Ectodermal cell (in vitro differentiated cells): ENCODE results near the gene ATP8A1.

Experiments used
- H3K27ac ChIP-seq: 2 replicates; pipeline ENCODE4 v1.7.0; 2013; ENCODE audit warnings: mild to moderate bottlenecking, low read depth, low read length; ENCODE audit not compliant: insufficient read depth, poor library complexity, severe bottlenecking
- H3K27me3 ChIP-seq: 2 replicates; pipeline ENCODE4 v1.7.0; 2013; ENCODE audit warnings: mild to moderate bottlenecking, low read length; ENCODE audit not compliant: insufficient read depth, control insufficient read depth, poor library complexity, severe bottlenecking
- H3K36me3 ChIP-seq: one replicate; pipeline ENCODE4 v1.7.0; 2013; ENCODE audit warnings: low read length; ENCODE audit not compliant: control insufficient read depth, insufficient read depth
- H3K4me1 ChIP-seq: one replicate; pipeline ENCODE4 v1.7.0; 2013; ENCODE audit warnings: low read length; ENCODE audit not compliant: control insufficient read depth, insufficient read depth
- H3K4me3 ChIP-seq: 2 replicates; pipeline ENCODE4 v1.7.0; 2013; ENCODE audit warnings: low read depth, low read length, control low read depth; ENCODE audit not compliant: insufficient read depth
- H3K9me3 ChIP-seq: 2 replicates; pipeline ENCODE4 v1.7.0; 2013; ENCODE audit warnings: mild to moderate bottlenecking, low read length, moderate library complexity; ENCODE audit not compliant: control insufficient read depth
- WGBS, 2 experiments: methylation state at CpG; one replicate each; pipeline ENCODE4 v1.1.7; 2013; ENCODE audit warnings: missing lambda C conversion rate in 2 of 2; 5-methylcytosine and 5-hydroxymethylcytosine counted together

ATP8A1 gene

DNA sequence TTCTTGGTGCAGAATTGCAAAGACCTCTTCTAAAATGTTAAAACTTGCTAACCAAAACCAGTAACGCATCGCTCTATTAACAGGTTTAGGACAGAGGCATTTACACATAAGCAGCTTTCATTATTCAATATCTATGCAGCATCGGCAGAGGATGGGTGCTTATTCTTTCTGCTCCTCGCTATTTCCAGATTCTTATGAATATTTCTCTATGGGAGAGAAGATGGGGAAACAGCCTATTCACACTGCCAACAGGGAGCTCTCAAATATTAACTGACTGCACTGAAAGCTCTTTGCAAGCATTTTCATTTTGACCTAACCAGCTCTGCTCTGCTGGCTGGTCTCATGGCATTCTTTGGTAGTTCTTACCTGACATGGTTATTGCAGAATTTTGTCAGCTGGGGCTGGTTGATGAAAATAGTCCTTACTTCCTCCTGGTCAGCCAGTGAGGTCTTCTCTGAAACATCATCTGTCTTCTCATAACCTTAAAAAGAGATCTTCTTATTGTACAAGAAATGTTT, 30.2 kb downstream of the ATP8A1 start:
- Histone ChIP-seq H3K4me3 (no peak overlapping the region), H3K27ac (no peak overlapping the region), H3K4me1 (no peaks in the 10 kb centered on the region), H3K36me3 (no peaks in the 10 kb centered on the region), H3K9me3 (no peaks in the 10 kb centered on the region), H3K27me3 (no peaks in the 10 kb centered on the region)
- WGBS, 2 experiments, result 77 to 82% methylated on average over 3 to 4 of the region's 4 CpGs

GRCh38 chr4:42625329-42625728, 31.6 kb downstream of the ATP8A1 start:
- no peaks in the 10 kb centered on the region for H3K9me3 ChIP-seq
- H3K27ac ChIP-seq, result no peak overlapping the region
- H3K27me3 ChIP-seq, result no peaks in the 10 kb centered on the region
- H3K36me3 ChIP-seq, result no peaks in the 10 kb centered on the region
- H3K4me3 ChIP-seq, result no peak overlapping the region
- 89 to 94% methylated on average over 3 to 4 of the region's 4 CpGs for WGBS, 2 experiments
- no peaks in the 10 kb centered on the region for H3K4me1 ChIP-seq

DNA sequence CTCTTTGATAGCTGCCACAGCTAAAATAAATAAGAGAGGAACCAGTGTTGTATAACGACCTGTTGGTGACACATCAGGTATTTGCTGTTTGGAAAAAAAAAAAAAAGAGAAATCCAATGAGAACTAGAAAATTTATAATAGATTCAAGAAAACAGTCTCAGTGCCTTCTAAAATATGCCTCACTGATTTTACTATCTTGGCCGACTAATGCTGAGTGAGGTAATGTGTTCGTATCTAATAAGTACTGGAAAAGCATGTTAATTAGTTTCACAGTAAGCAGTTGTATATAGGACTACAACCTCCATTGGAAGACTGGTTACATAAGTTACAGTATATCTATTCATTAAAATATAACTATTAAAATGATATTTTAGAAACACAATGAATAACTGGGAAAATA, 32.4 kb downstream of the ATP8A1 start:
- WGBS, 2 experiments, result 100% methylated on average over 2 of the region's 3 CpGs
- Histone ChIP-seq H3K9me3 (no peaks in the 10 kb centered on the region), H3K36me3 (no peaks in the 10 kb centered on the region), H3K4me1 (no peaks in the 10 kb centered on the region), H3K27ac (no peak overlapping the region), H3K27me3 (no peaks in the 10 kb centered on the region), H3K4me3 (no peak overlapping the region)

DNA sequence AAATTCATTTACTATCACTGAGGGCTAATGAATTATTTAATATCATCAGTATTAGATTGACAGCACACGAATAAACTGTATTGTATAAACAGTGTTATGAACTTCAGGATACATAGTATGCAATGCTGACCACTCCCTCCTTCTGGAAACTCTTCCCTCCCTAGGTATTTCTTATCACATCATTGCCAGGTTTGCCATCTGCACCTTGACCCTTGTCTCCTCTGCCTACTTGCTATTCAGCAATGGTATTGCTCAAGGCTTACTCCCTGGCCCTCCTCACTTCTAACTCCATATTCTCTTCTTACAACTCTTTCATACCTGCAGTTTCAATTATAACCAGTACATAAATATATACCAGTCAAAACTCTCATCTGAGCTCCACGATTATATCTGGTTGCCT, 38.9 kb downstream of the ATP8A1 start:
- no peaks in the 10 kb centered on the region for H3K27me3 ChIP-seq
- no peaks in the 10 kb centered on the region for H3K36me3 ChIP-seq
- H3K27ac ChIP-seq, result no peak overlapping the region
- WGBS, 2 experiments, result 97 to 98% methylated on average over 1 to 2 of the region's 2 CpGs
- H3K9me3 ChIP-seq, result no peaks in the 10 kb centered on the region
- no peaks in the 10 kb centered on the region for H3K4me1 ChIP-seq
- no peak overlapping the region for H3K4me3 ChIP-seq

DNA sequence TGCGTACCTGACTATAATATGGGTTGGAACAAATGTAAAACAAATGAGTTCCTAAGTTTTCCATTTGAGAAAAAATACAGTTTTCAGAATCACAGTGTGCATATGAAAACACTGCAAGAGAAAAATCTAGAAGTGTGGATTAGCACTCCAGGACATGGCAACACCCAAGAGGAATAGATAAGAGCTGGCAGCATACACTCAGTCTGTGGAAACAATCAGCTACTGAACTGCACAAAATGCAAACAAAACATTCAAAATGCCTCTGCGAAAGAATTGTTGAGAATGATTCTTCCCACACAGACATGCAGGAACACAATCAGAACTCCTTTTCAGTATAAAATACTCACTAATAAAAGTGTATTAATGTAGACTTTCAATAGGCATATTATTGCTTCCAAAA, 39.9 kb downstream of the ATP8A1 start:
- 94 to 95% methylated on average over 2 of the region's 2 CpGs for WGBS, 2 experiments
- Histone ChIP-seq H3K27ac (no peak overlapping the region), H3K9me3 (no peaks in the 10 kb centered on the region), H3K4me3 (no peak overlapping the region), H3K27me3 (no peaks in the 10 kb centered on the region), H3K36me3 (no peaks in the 10 kb centered on the region), H3K4me1 (no peaks in the 10 kb centered on the region)

GRCh38 chr4:42616572-42616971, 40.3 kb downstream of the ATP8A1 start:
- Histone ChIP-seq H3K4me1 (no peaks in the 10 kb centered on the region), H3K27ac (no peak overlapping the region)
- WGBS, 2 experiments, result 93 to 94% methylated on average over 6 of the region's 6 CpGs

DNA sequence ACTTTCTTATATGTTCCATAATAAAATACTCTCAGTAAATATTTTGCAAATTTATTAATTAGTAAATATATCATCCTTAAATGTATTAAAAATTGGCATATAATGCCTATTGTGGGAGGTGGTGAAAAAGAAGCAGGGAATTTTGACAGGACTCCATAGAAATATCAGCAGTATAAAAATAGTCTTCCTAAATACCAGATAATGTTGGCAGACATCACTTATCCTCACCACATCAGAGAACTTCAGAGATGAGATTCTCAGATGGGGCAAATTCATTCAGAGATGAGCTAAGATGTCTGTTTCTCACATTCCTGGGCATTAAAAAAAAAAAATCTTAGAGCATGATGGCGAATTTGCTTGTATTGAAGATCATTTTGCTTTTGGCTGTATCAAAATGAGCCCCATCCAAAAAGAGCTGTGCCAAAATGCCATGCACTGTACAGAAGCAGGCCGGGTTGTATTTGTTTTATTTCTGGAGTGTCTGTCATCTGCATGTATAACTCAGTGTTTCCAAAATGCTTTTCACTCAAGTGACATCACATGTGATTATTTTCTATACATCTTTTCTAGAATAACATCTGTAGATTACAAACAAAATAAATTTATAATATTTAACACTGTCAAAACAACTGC, 41.7 kb downstream of the ATP8A1 start:
- Histone ChIP-seq H3K27me3 (no peaks in the 10 kb centered on the region), H3K9me3 (no peaks in the 10 kb centered on the region), H3K27ac (no peak overlapping the region), H3K36me3 (no peaks in the 10 kb centered on the region), H3K4me1 (no peaks in the 10 kb centered on the region), H3K4me3 (no peak overlapping the region)
- WGBS, 2 experiments, result 90 to 94% methylated on average over 2 of the region's 2 CpGs

More at GRCh38 chr4:42616572-42616971, 40.3 kb downstream of the ATP8A1 start:
- Histone ChIP-seq H3K9me3 (no peaks in the 10 kb centered on the region), H3K27me3 (no peaks in the 10 kb centered on the region), H3K4me3 (no peak overlapping the region), H3K36me3 (no peaks in the 10 kb centered on the region)

DNA sequence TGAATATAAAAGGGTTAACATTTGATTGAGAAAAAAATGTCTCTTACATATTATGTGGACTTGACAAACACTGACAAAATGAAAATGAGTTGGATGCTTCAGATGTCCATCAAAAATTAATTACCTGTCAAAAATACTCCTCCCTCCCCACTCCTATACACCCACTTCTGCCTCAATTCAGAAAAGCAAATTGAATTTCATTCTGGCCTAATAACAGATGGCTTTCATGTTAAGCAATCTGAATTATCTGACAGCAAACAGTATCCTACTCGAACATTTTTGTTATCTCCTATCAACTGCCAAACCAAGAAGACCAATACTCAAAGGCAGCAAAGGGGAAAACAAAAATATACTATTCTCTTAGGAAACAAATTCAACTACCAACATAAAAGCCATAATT, 44.0 kb downstream of the ATP8A1 start:
- H3K27me3 ChIP-seq, result no peaks in the 10 kb centered on the region
- H3K4me3 ChIP-seq, result no peak overlapping the region
- H3K36me3 ChIP-seq, result no peaks in the 10 kb centered on the region
- H3K4me1 ChIP-seq, result no peaks in the 10 kb centered on the region
- no peak overlapping the region for H3K27ac ChIP-seq
- H3K9me3 ChIP-seq, result no peaks in the 10 kb centered on the region
- 50 to 62% methylated on average over 1 of the region's 1 CpG for WGBS, 2 experiments

DNA sequence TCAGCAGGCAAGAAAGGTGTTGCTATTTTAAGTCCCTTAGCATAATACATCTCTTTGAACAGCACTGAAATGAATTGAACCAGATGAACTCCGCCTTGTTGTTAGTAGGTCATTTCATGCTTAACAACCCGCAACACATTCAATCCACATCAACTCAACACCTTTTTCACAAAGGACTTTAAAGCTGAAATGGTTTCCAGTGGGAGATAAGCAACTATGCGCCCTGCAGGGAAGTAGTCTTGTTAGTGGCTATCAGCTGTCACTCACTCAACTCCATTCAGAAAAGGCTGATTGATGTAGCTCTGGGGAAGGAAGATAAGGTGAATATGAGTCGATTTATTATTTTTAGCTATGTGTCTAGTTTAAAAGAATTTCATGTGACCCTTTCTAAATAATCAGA, 46.0 kb downstream of the ATP8A1 start:
- no peak overlapping the region for H3K4me3 ChIP-seq
- H3K36me3 ChIP-seq, result no peaks in the 10 kb centered on the region
- H3K9me3 ChIP-seq, result no peaks in the 10 kb centered on the region
- H3K27me3 ChIP-seq, result no peaks in the 10 kb centered on the region
- no peak overlapping the region for H3K27ac ChIP-seq
- no peaks in the 10 kb centered on the region for H3K4me1 ChIP-seq
- whole genome bisulfite sequencing, 2 experiments, result 80 to 83% methylated on average over 3 to 4 of the region's 4 CpGs

DNA sequence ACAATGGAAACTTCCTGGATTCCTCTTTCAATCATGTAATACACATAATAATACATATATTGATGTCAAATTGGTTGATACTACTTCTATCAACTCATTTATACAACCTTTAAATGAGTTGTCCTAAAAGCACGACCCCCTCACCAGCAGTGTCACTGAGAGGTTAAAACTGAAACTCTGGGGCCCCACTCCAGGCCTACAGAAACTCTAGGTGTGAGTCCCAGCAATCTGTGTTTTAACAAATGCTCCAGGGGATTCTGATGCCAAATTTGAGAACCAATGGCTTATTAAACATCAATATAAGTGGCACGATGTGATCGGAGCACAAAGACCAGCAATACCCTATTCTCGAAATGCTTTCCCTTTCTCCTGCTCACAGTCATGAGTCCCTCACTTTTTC, 47.9 kb downstream of the ATP8A1 start:
- 93 to 95% methylated on average over 4 of the region's 4 CpGs for WGBS, 2 experiments
- no peaks in the 10 kb centered on the region for H3K4me1 ChIP-seq
- H3K4me3 ChIP-seq, result no peak overlapping the region
- no peaks in the 10 kb centered on the region for H3K36me3 ChIP-seq
- no peaks in the 10 kb centered on the region for H3K9me3 ChIP-seq
- no peaks in the 10 kb centered on the region for H3K27me3 ChIP-seq
- no peak overlapping the region for H3K27ac ChIP-seq

DNA sequence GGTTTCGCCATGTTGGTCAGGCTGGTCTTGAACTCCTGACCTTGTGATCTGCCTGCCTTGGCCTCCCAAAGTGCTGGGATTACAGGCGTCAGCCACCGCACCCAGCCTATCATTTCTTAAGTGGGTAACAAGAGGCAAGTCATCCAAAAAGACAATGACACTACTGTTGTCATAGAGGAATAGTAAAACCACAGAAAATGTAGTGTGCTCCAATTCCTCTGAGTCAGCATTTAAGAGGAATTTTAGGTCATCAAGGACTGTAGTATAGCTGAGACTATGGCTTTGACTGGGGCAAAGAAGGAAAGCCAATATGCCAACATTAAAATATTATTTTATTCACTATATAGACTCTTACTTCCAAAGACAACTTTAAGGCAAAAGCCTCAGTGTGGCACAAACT, 48.4 kb downstream of the ATP8A1 start:
- no peaks in the 10 kb centered on the region for H3K4me1 ChIP-seq
- H3K36me3 ChIP-seq, result no peaks in the 10 kb centered on the region
- WGBS, 2 experiments, result 92 to 93% methylated on average over 3 of the region's 3 CpGs
- no peak overlapping the region for H3K27ac ChIP-seq
- H3K4me3 ChIP-seq, result no peak overlapping the region
- no peaks in the 10 kb centered on the region for H3K27me3 ChIP-seq
- H3K9me3 ChIP-seq, result no peaks in the 10 kb centered on the region
